Astrocyte (in vitro differentiated cells and primary cell): ENCODE data around the gene TAF11L8. TPM values are rescaled to one million over a fixed set of nuclear protein-coding genes. Genes with fewer than 3 reads are reported as not detected.

Experiments used
- DNase-seq: peaks from one replicate; pipeline ENCODE4 v3.0.0-alpha.2; 2010; ENCODE audit warnings: low read depth
- FAIRE-seq: peaks from 2 replicates; lab custom pipeline; 2011; peaks lifted over from hg19 to GRCh38; lab: Jason Lieb, UNC
- H2AFZ ChIP-seq: 2 replicates; pipeline ENCODE4 v1.6.0; 2012; ENCODE audit warnings: low read depth, low read length, inconsistent platforms
- H3K27ac ChIP-seq: 2 replicates; pipeline ENCODE4 v1.5.1; 2011; ENCODE audit warnings: low read depth, low read length, inconsistent platforms
- H3K27me3 ChIP-seq: 2 replicates; pipeline ENCODE4 v1.6.0; 2011; ENCODE audit warnings: low read length, inconsistent platforms; ENCODE audit not compliant: insufficient read depth
- H3K36me3 ChIP-seq: 2 replicates; pipeline ENCODE4 v1.5.1; 2011; ENCODE audit warnings: low read length, inconsistent platforms; ENCODE audit not compliant: insufficient read depth
- H3K4me1 ChIP-seq: 2 replicates; pipeline ENCODE4 v1.5.1; 2011; ENCODE audit warnings: low read length, inconsistent platforms; ENCODE audit not compliant: insufficient read depth
- H3K4me2 ChIP-seq: 2 replicates; pipeline ENCODE4 v1.6.0; 2012; ENCODE audit warnings: low read length, inconsistent platforms
- H3K4me3 ChIP-seq: 2 replicates; pipeline ENCODE4 v1.5.1; 2011; ENCODE audit warnings: low read depth, mild to moderate bottlenecking, low read length, inconsistent platforms; ENCODE audit not compliant: insufficient read depth
- H3K79me2 ChIP-seq: 2 replicates; pipeline ENCODE4 v1.6.0; 2012; ENCODE audit warnings: mild to moderate bottlenecking, low read length, inconsistent platforms; ENCODE audit not compliant: insufficient read depth
- H3K9ac ChIP-seq: 2 replicates; pipeline ENCODE4 v1.6.0; 2012; ENCODE audit warnings: mild to moderate bottlenecking, low read length, inconsistent platforms
- H3K9me3 ChIP-seq: 2 replicates; pipeline ENCODE4 v1.5.1; 2012; ENCODE audit warnings: low read depth, mild to moderate bottlenecking, low read length, inconsistent platforms; ENCODE audit not compliant: insufficient read depth
- H4K20me1 ChIP-seq: 2 replicates; pipeline ENCODE4 v1.6.0; 2012; ENCODE audit warnings: low read length, inconsistent platforms; ENCODE audit not compliant: insufficient read depth
- H3K27ac Mint-ChIP-seq: one replicate; pipeline ENCODE4 v1.8.0; 2021; ENCODE audit warnings: mild to moderate bottlenecking, mixed read lengths; ENCODE audit not compliant: unreplicated experiment
- H3K27me3 Mint-ChIP-seq: one replicate; pipeline ENCODE4 v1.8.0; 2021; ENCODE audit warnings: low read depth, mixed read lengths; ENCODE audit not compliant: unreplicated experiment
- H3K36me3 Mint-ChIP-seq: one replicate; pipeline ENCODE4 v1.8.0; 2021; ENCODE audit warnings: low read depth, mixed read lengths; ENCODE audit not compliant: unreplicated experiment
- H3K4me1 Mint-ChIP-seq: one replicate; pipeline ENCODE4 v1.8.0; 2021; ENCODE audit warnings: low read depth, mixed read lengths; ENCODE audit not compliant: unreplicated experiment
- H3K4me3 Mint-ChIP-seq: one replicate; pipeline ENCODE4 v1.8.0; 2021; ENCODE audit warnings: mild to moderate bottlenecking, moderate library complexity, mixed read lengths; ENCODE audit not compliant: unreplicated experiment
- H3K9me3 Mint-ChIP-seq: one replicate; pipeline ENCODE4 v1.8.0; 2021; ENCODE audit warnings: mild to moderate bottlenecking, mixed read lengths; ENCODE audit not compliant: unreplicated experiment
- EZH2 ChIP-seq: IDR thresholded peaks from 2 replicates; pipeline ENCODE4 v1.6.1; 2012; ENCODE audit warnings: mild to moderate bottlenecking, low read length, inconsistent platforms; ENCODE audit not compliant: insufficient read depth
- total RNA-seq: library from RNA; stranded (reverse); gene quantifications from 2 replicates; pipeline ENCODE4 v1.2.1, GENCODE V29; 2021
- TF ChIP-seq, protein P1 (sequence below): IDR thresholded peaks from 2 replicates; pipeline ENCODE4 v1.5.1; 2011; ENCODE audit warnings: low read depth, mild to moderate bottlenecking, inconsistent platforms, low read length, moderate library complexity; ENCODE audit not compliant: insufficient read depth

TAF11L8 gene
- total RNA-seq, 1 donor from 2014 or later = not detected

DNA sequence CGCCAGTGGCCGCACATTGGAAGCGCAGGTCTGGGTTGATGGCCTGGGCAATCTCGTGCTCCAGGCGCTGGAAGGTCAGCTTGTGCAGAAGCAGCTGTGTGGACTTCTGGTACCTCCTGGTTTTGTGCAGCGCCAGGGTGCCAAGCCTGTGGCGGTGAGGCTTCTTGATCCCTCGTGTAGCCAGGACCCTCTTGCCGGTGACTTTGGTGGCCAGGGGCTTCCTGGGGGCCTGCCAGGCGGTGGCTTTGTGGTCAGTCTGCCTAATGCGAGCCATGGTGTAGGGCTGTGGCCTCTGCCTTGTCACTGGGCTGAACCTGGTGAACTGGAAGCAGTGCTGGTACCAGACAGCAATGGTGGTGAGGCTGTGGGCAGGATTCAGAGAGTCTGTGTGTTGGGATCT is 34.9 kb upstream of the TAF11L8 start:
- no peak overlapping the region for H3K4me2 ChIP-seq
- H2AFZ ChIP-seq = no peak overlapping the region
- H3K4me3 ChIP-seq = no peak overlapping the region
- no peaks in the 10 kb centered on the region for H3K9me3 ChIP-seq
- Mint-ChIP-seq H3K27ac (no peak overlapping the region), H3K4me3 (no peak overlapping the region), H3K27me3 (no peaks in the 10 kb centered on the region), H3K9me3 (no peaks in the 10 kb centered on the region), H3K4me1 (no peaks in the 10 kb centered on the region), H3K36me3 (no peaks in the 10 kb centered on the region)
- DNase-seq (no peak), FAIRE-seq (no peak)
- H4K20me1 ChIP-seq = no peaks in the 10 kb centered on the region
- H3K79me2 ChIP-seq = no peaks in the 10 kb centered on the region
- no peaks in the 10 kb centered on the region for H3K27me3 ChIP-seq
- no peak overlapping the region for H3K27ac ChIP-seq
- H3K9ac ChIP-seq = no peak overlapping the region
- TF ChIP-seq, protein P1, sequence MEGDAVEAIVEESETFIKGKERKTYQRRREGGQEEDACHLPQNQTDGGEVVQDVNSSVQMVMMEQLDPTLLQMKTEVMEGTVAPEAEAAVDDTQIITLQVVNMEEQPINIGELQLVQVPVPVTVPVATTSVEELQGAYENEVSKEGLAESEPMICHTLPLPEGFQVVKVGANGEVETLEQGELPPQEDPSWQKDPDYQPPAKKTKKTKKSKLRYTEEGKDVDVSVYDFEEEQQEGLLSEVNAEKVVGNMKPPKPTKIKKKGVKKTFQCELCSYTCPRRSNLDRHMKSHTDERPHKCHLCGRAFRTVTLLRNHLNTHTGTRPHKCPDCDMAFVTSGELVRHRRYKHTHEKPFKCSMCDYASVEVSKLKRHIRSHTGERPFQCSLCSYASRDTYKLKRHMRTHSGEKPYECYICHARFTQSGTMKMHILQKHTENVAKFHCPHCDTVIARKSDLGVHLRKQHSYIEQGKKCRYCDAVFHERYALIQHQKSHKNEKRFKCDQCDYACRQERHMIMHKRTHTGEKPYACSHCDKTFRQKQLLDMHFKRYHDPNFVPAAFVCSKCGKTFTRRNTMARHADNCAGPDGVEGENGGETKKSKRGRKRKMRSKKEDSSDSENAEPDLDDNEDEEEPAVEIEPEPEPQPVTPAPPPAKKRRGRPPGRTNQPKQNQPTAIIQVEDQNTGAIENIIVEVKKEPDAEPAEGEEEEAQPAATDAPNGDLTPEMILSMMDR = no peak
- TF ChIP-seq EZH2 = no peak
- H3K36me3 ChIP-seq = no peaks in the 10 kb centered on the region
- no peaks in the 10 kb centered on the region for H3K4me1 ChIP-seq

- Histone ChIP-seq H3K4me2 (no peak overlapping the region), H3K4me1 (no peaks in the 10 kb centered on the region), H3K27me3 (no peaks in the 10 kb centered on the region), H3K36me3 (no peaks in the 10 kb centered on the region), H3K9me3 (no peaks in the 10 kb centered on the region), H2AFZ (no peak overlapping the region), H3K4me3 (no peak overlapping the region), H4K20me1 (no peaks in the 10 kb centered on the region), H3K79me2 (no peaks in the 10 kb centered on the region), H3K9ac (no peak overlapping the region), H3K27ac (no peak overlapping the region)
- DNase-seq (no peak), FAIRE-seq (no peak)
- no peaks in the 10 kb centered on the region for H3K27me3 Mint-ChIP-seq
- TF ChIP-seq EZH2 = no peak
- TF ChIP-seq, protein P1 = no peak
- H3K4me3 Mint-ChIP-seq = no peak overlapping the region
- H3K36me3 Mint-ChIP-seq = no peaks in the 10 kb centered on the region
- no peaks in the 10 kb centered on the region for H3K4me1 Mint-ChIP-seq
- no peaks in the 10 kb centered on the region for H3K9me3 Mint-ChIP-seq
- no peak overlapping the region for H3K27ac Mint-ChIP-seq
Measured at GRCh38 chr5:17620627-17621026, 29.9 kb upstream of the TAF11L8 start.

DNA sequence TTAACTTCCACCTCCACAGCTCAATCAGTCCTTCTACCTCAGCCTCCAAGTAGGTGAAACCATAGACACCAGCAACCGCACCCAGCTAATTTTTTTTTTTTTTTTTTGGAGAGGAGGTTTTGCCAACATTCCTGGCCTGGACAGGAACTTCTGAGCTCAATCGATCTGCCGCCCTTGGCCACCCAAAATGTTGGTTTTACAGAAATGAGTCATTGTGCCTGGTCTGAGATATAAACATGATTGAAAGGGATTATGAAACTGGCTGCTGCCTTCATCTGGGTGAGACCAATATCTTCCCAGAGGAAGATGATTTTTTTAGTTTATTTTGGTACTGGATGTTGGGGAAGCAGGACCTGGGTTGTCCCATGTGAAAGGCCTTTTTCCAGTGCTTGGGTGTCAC is 28.6 kb upstream of the TAF11L8 start:
- no peak overlapping the region for H3K27ac Mint-ChIP-seq
- Histone ChIP-seq H3K4me1 (no peaks in the 10 kb centered on the region), H2AFZ (no peak overlapping the region), H3K36me3 (no peaks in the 10 kb centered on the region), H4K20me1 (no peaks in the 10 kb centered on the region), H3K79me2 (no peaks in the 10 kb centered on the region), H3K27me3 (no peaks in the 10 kb centered on the region), H3K27ac (no peak overlapping the region), H3K9ac (no peak overlapping the region), H3K4me3 (no peak overlapping the region), H3K9me3 (no peaks in the 10 kb centered on the region), H3K4me2 (no peak overlapping the region)
- FAIRE-seq = no peak
- no peaks in the 10 kb centered on the region for H3K4me1 Mint-ChIP-seq
- H3K27me3 Mint-ChIP-seq = peaks cover 1% of the 10 kb centered on the region
- DNase-seq = no peak
- TF ChIP-seq EZH2 = no peak
- TF ChIP-seq, protein P1 = no peak
- H3K9me3 Mint-ChIP-seq = no peaks in the 10 kb centered on the region
- H3K4me3 Mint-ChIP-seq = no peak overlapping the region
- no peaks in the 10 kb centered on the region for H3K36me3 Mint-ChIP-seq
